GM21381 (cell line): ENCODE data around the gene FBXO40.
"Not testable (repeated sequence)": the region's sequence is repeated elsewhere in the genome, so short reads cannot be mapped to it uniquely, and the experiment has no call there.

Experiments
- ATAC-seq: cut with Tn5 transposase; IDR thresholded peaks from one replicate; pipeline ENCODE4 v1.9.1; 2021; ENCODE audit warnings: mild to moderate bottlenecking, moderate library complexity; ENCODE audit not compliant: unreplicated experiment

Gene FBXO40

GRCh38 chr3:121592856-121593702 is at the start of gene FBXO40:
TSS of gene FBXO40 (plus strand) at chr3:121593379. CDS start at chr3:121620576, 27,197 bp downstream.
- no peak for ATAC-seq

- ATAC-seq = peak; percentile 2
Observed at GRCh38 chr3:121545049-121545573, 48.1 kb upstream of the FBXO40 start.

GRCh38 chr3:121545574-121546455 is 47.4 kb upstream of the FBXO40 start, which contains the start of gene POLQ:
TSS of gene POLQ (minus strand) at chr3:121545988. CDS start at chr3:121545877, 111 bp downstream.
- peak; percentile 78 for ATAC-seq

GRCh38 chr3:121552379-121552778 is 40.8 kb upstream of the FBXO40 start:
- no peak for ATAC-seq

- no peak for ATAC-seq
Observed at GRCh38 chr3:121552797-121553196, 40.4 kb upstream of the FBXO40 start.

- no peak for ATAC-seq
Observed at GRCh38 chr3:121557426-121557934, 35.7 kb upstream of the FBXO40 start.

- ATAC-seq = no peak
Observed at GRCh38 chr3:121562148-121562547, 31.0 kb upstream of the FBXO40 start.

GRCh38 chr3:121566773-121567172 is 26.4 kb upstream of the FBXO40 start:
- ATAC-seq = no peak

GRCh38 chr3:121567649-121568048 is 25.5 kb upstream of the FBXO40 start, which contains the start of gene ARGFX:
TSS of gene ARGFX (plus strand) at chr3:121567949. CDS start at chr3:121570714, 2,765 bp downstream.
- ATAC-seq = no peak

- no peak for ATAC-seq
Observed at GRCh38 chr3:121574449-121574848, 18.7 kb upstream of the FBXO40 start.

- no peak for ATAC-seq
Observed at GRCh38 chr3:121581691-121582090, 11.5 kb upstream of the FBXO40 start.

- ATAC-seq = no peak
Observed at GRCh38 chr3:121584418-121584817, 8.8 kb upstream of the FBXO40 start.

GRCh38 chr3:121593806-121594205 is 627 bp downstream of the FBXO40 start:
- not testable (repeated sequence) for ATAC-seq

GRCh38 chr3:121594850-121595249 is 1.7 kb downstream of the FBXO40 start:
- no peak for ATAC-seq

GRCh38 chr3:121595765-121596406 is 2.7 kb downstream of the FBXO40 start:
- no peak for ATAC-seq

- no peak for ATAC-seq
Observed at GRCh38 chr3:121598564-121598963, 5.4 kb downstream of the FBXO40 start.

GRCh38 chr3:121599900-121600299 is 6.7 kb downstream of the FBXO40 start:
- not testable (repeated sequence) for ATAC-seq

GRCh38 chr3:121601212-121601812 is 8.1 kb downstream of the FBXO40 start:
- ATAC-seq = no peak

GRCh38 chr3:121604759-121605158 is 11.6 kb downstream of the FBXO40 start:
- ATAC-seq = no peak

GRCh38 chr3:121606106-121606505 is 12.9 kb downstream of the FBXO40 start:
- no peak for ATAC-seq
